SH-SY5Y (cell line): Measurements from ENCODE around the gene RAET1G.

Experiments used
- GATA2 ChIP-seq: IDR thresholded peaks from 2 replicates; pipeline ENCODE4 v1.6.1; 2011; ENCODE audit warnings: mild to moderate bottlenecking, low read depth, low read length
- GATA3 ChIP-seq: IDR thresholded peaks from 2 replicates; pipeline ENCODE4 v1.6.1; 2011; ENCODE audit warnings: low read depth, mild to moderate bottlenecking, low read length, moderate library complexity

DNA sequence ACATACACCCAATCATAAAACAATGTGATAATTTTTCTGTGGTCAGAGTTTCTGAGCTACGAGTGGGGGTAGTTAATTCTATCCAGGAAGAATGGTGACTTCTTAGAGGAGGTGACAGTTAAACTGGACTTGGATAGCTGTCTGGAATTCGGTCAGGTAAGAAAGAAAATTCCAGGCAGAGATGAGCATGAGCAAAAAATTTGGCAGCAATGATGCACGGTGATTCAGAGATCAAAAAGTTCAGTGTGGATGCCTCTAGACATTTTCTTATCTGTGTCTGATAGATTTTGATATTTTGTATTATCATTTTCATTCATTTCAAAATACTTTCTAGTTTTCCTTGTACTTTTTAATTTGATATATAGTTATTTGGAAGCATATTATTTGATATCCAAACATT, 37.0 kb downstream of the RAET1G start:
- no peak for TF ChIP-seq GATA2
- no peak for TF ChIP-seq GATA3
